ENCODE measurements around the gene RMND5A.
A peak's percentile ranks its signal among the peaks of the same experiment; 100 is the strongest.

Gene RMND5A

DNA sequence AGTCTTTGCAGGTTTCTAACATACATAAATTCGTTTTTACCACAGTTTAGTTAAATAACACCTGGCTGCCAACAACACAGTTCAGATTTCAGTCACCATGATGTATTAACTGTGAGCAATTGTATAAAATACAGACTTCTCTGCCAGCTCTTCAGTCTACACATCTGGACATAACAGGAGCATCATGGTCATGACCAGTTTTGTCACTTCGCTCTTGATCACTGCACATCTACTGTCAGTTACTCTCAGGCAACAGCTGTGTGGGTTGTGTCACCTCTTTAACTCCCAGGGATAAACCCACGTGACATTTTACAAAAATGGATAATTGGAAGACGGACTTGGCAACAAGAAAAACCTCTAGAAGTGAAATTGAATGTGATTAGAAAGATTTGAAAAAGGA lies 40.3 kb downstream of the RMND5A start:
- no peak for DNase-seq (ENCODE audit: low read depth, low spot score)
- no peak overlapping the region for H3K4me3 ChIP-seq (ENCODE audit: insufficient read length, low read depth)
- peaks cover 2% of the 10 kb centered on the region for H3K36me3 ChIP-seq (ENCODE audit: insufficient read depth, insufficient read length, low read length)
- H3K27me3 ChIP-seq (ENCODE audit: insufficient read depth, insufficient read length): no peaks in the 10 kb centered on the region
- H3K9ac ChIP-seq (ENCODE audit: insufficient read length, low read depth): no peak overlapping the region
- no peaks in the 10 kb centered on the region for H3K4me1 ChIP-seq (ENCODE audit: insufficient read depth, insufficient read length)
- TF ChIP-seq YY1 (IDR thresholded peaks at IDR 0.05; ENCODE audit: insufficient read depth, insufficient read length) (no peak), SUZ12 (IDR thresholded peaks at IDR 0.05; ENCODE audit: extremely low read depth, insufficient read depth, insufficient read length) (no peak), ZNF274 (IDR thresholded peaks at IDR 0.05; ENCODE audit: low read depth, low read length) (no peak)
- no peaks in the 10 kb centered on the region for H3K9me3 ChIP-seq (ENCODE audit: insufficient read depth, low read length)

- no peak overlapping the region for H3K4me3 ChIP-seq (ENCODE audit: insufficient read length, low read depth)
- no peak overlapping the region for H3K9ac ChIP-seq (ENCODE audit: insufficient read length, low read depth)
- TF ChIP-seq YY1 (IDR thresholded peaks at IDR 0.05; ENCODE audit: insufficient read depth, insufficient read length) (no peak), SUZ12 (IDR thresholded peaks at IDR 0.05; ENCODE audit: extremely low read depth, insufficient read depth, insufficient read length) (no peak), ZNF274 (IDR thresholded peaks at IDR 0.05; ENCODE audit: low read depth, low read length) (no peak)
- no peaks in the 10 kb centered on the region for H3K27me3 ChIP-seq (ENCODE audit: insufficient read depth, insufficient read length)
- no peaks in the 10 kb centered on the region for H3K4me1 ChIP-seq (ENCODE audit: insufficient read depth, insufficient read length)
- peaks cover 22% of the 10 kb centered on the region for H3K36me3 ChIP-seq (ENCODE audit: insufficient read depth, insufficient read length, low read length)
- DNase-seq (ENCODE audit: low read depth, low spot score): peak; percentile 33
- no peaks in the 10 kb centered on the region for H3K9me3 ChIP-seq (ENCODE audit: insufficient read depth, low read length)
These were observed 44.7 kb downstream of the RMND5A start for GRCh38 chr2:86764661-86765309.

DNA sequence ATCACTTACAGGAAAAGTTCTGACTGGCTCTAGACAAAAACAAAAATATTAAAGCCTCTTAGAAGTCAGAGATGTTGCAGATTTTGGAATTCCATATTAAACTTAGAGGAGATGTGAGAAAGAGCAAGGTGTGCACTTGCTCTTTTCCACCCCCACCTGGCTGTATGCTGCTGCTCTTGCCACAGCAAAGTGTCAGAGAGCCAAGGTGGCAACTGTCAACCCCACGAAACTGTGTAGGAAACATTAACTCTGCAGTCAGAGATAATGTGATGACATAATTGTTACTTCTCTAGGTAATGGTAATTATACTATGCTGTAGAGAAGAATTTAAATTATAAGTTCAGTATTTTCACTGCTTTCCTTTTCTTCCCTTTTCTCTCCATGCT lies 45.2 kb downstream of the RMND5A start:
- DNase-seq (ENCODE audit: low read depth, low spot score): no peak
- H3K4me1 ChIP-seq (ENCODE audit: insufficient read depth, insufficient read length): no peaks in the 10 kb centered on the region
- TF ChIP-seq SUZ12 (IDR thresholded peaks at IDR 0.05; ENCODE audit: extremely low read depth, insufficient read depth, insufficient read length): no peak
- no peak for TF ChIP-seq YY1 (IDR thresholded peaks at IDR 0.05; ENCODE audit: insufficient read depth, insufficient read length)
- no peak for TF ChIP-seq ZNF274 (IDR thresholded peaks at IDR 0.05; ENCODE audit: low read depth, low read length)
- H3K9me3 ChIP-seq (ENCODE audit: insufficient read depth, low read length): no peaks in the 10 kb centered on the region
- H3K36me3 ChIP-seq (ENCODE audit: insufficient read depth, insufficient read length, low read length): peaks cover 25% of the 10 kb centered on the region
- no peaks in the 10 kb centered on the region for H3K27me3 ChIP-seq (ENCODE audit: insufficient read depth, insufficient read length)
- H3K4me3 ChIP-seq (ENCODE audit: insufficient read length, low read depth): no peak overlapping the region
- H3K9ac ChIP-seq (ENCODE audit: insufficient read length, low read depth): no peak overlapping the region

DNA sequence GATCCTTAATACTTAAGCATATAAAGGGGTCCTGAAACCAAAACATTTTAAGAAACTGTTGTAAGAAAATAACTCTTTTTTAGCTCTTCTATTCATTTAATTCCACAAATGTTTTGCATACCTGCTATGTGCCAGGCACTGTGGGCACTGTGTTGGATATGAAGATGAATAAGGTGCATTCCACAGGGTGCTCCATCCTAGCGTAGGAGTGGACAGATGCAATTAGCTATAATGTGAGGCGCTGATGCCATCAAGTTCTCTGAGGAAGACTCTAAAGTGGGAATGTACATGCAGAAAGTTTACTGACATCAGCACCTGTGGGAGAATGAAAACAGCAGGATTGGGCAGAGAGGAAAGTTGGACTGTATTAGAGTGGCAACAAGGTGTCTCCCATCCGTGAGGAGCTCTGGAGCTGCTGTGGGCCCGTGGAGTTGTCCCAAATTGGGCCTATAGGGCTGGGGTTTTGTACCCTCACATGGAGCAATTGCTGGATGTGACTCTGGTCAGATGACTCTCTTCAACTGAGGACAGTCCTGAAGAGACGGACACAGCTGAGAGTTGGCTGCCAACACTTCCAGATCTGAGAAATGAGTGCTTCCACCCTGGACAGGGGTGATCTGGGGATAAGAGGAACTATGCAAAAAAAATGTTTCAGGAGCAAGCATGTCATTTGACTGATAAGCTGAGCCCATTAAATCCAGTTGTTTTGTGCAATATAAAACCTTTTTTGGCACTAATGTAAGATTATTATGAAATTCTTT lies 48.3 kb downstream of the RMND5A start:
- no peak for DNase-seq (ENCODE audit: low read depth, low spot score)
- TF ChIP-seq SUZ12 (IDR thresholded peaks at IDR 0.05; ENCODE audit: extremely low read depth, insufficient read depth, insufficient read length): no peak
- no peak for TF ChIP-seq YY1 (IDR thresholded peaks at IDR 0.05; ENCODE audit: insufficient read depth, insufficient read length)
- no peak for TF ChIP-seq ZNF274 (IDR thresholded peaks at IDR 0.05; ENCODE audit: low read depth, low read length)
- no peaks in the 10 kb centered on the region for H3K4me1 ChIP-seq (ENCODE audit: insufficient read depth, insufficient read length)
- no peak overlapping the region for H3K9ac ChIP-seq (ENCODE audit: insufficient read length, low read depth)
- H3K36me3 ChIP-seq (ENCODE audit: insufficient read depth, insufficient read length, low read length): peaks cover 43% of the 10 kb centered on the region
- H3K27me3 ChIP-seq (ENCODE audit: insufficient read depth, insufficient read length): no peaks in the 10 kb centered on the region
- H3K9me3 ChIP-seq (ENCODE audit: insufficient read depth, low read length): no peaks in the 10 kb centered on the region
- H3K4me3 ChIP-seq (ENCODE audit: insufficient read length, low read depth): no peak overlapping the region

GRCh38 chr2:86769838-86770237 lies 49.7 kb downstream of the RMND5A start:
- Histone ChIP-seq H3K9ac (ENCODE audit: insufficient read length, low read depth) (no peak overlapping the region), H3K9me3 (ENCODE audit: insufficient read depth, low read length) (no peaks in the 10 kb centered on the region), H3K4me1 (ENCODE audit: insufficient read depth, insufficient read length) (no peaks in the 10 kb centered on the region), H3K4me3 (ENCODE audit: insufficient read length, low read depth) (no peak overlapping the region), H3K27me3 (ENCODE audit: insufficient read depth, insufficient read length) (no peaks in the 10 kb centered on the region), H3K36me3 (ENCODE audit: insufficient read depth, insufficient read length, low read length) (peaks cover 50% of the 10 kb centered on the region)
- no peak for TF ChIP-seq SUZ12 (IDR thresholded peaks at IDR 0.05; ENCODE audit: extremely low read depth, insufficient read depth, insufficient read length)
- no peak for TF ChIP-seq YY1 (IDR thresholded peaks at IDR 0.05; ENCODE audit: insufficient read depth, insufficient read length)
- no peak for TF ChIP-seq ZNF274 (IDR thresholded peaks at IDR 0.05; ENCODE audit: low read depth, low read length)
- no peak for DNase-seq (ENCODE audit: low read depth, low spot score)

- H3K9ac ChIP-seq (ENCODE audit: insufficient read length, low read depth): no peak overlapping the region
- DNase-seq (ENCODE audit: low read depth, low spot score): no peak
- H3K9me3 ChIP-seq (ENCODE audit: insufficient read depth, low read length): no peaks in the 10 kb centered on the region
- H3K36me3 ChIP-seq (ENCODE audit: insufficient read depth, insufficient read length, low read length): peaks cover 46% of the 10 kb centered on the region
- H3K4me3 ChIP-seq (ENCODE audit: insufficient read length, low read depth): no peak overlapping the region
- no peak for TF ChIP-seq YY1 (IDR thresholded peaks at IDR 0.05; ENCODE audit: insufficient read depth, insufficient read length)
- no peak for TF ChIP-seq ZNF274 (IDR thresholded peaks at IDR 0.05; ENCODE audit: low read depth, low read length)
- TF ChIP-seq SUZ12 (IDR thresholded peaks at IDR 0.05; ENCODE audit: extremely low read depth, insufficient read depth, insufficient read length): no peak
- no peaks in the 10 kb centered on the region for H3K27me3 ChIP-seq (ENCODE audit: insufficient read depth, insufficient read length)
- H3K4me1 ChIP-seq (ENCODE audit: insufficient read depth, insufficient read length): no peaks in the 10 kb centered on the region
These were observed 50.8 kb downstream of the RMND5A start for GRCh38 chr2:86770816-86771301.

GRCh38 chr2:86772611-86773010 lies 52.5 kb downstream of the RMND5A start:
- H3K9me3 ChIP-seq (ENCODE audit: insufficient read depth, low read length): no peaks in the 10 kb centered on the region
- TF ChIP-seq ZNF274 (IDR thresholded peaks at IDR 0.05; ENCODE audit: low read depth, low read length): no peak
- no peak for TF ChIP-seq YY1 (IDR thresholded peaks at IDR 0.05; ENCODE audit: insufficient read depth, insufficient read length)
- TF ChIP-seq SUZ12 (IDR thresholded peaks at IDR 0.05; ENCODE audit: extremely low read depth, insufficient read depth, insufficient read length): no peak
- no peaks in the 10 kb centered on the region for H3K27me3 ChIP-seq (ENCODE audit: insufficient read depth, insufficient read length)
- H3K36me3 ChIP-seq (ENCODE audit: insufficient read depth, insufficient read length, low read length): peaks cover 41% of the 10 kb centered on the region
- no peaks in the 10 kb centered on the region for H3K4me1 ChIP-seq (ENCODE audit: insufficient read depth, insufficient read length)
- DNase-seq (ENCODE audit: low read depth, low spot score): no peak
- no peak overlapping the region for H3K9ac ChIP-seq (ENCODE audit: insufficient read length, low read depth)
- no peak overlapping the region for H3K4me3 ChIP-seq (ENCODE audit: insufficient read length, low read depth)
